ENCODE data around the gene ADAMTS14. TPM values are rescaled to one million over a fixed set of nuclear protein-coding genes. Genes with fewer than 3 reads are reported as not detected.

The ADAMTS14 gene
- total RNA-seq, 2 experiments from 2014 or later: not detected

- no peak overlapping the region for H3K4me3 Mint-ChIP-seq
- H3K27me3 Mint-ChIP-seq: peaks cover 7% of the 10 kb centered on the region
- no peaks in the 10 kb centered on the region for H3K4me1 Mint-ChIP-seq
- no peak for DNase-seq
- POLR2A ChIA-PET: no interaction called here
- ATAC-seq (ENCODE audit: low read depth): no peak
- H3K36me3 Mint-ChIP-seq: peaks cover 2% of the 10 kb centered on the region
- H3K27ac Mint-ChIP-seq: no peak overlapping the region
- peaks cover 28% of the 10 kb centered on the region for H3K9me3 Mint-ChIP-seq
These were observed 25.2 kb upstream of the ADAMTS14 start for GRCh38 chr10:70647086-70647485.

DNA sequence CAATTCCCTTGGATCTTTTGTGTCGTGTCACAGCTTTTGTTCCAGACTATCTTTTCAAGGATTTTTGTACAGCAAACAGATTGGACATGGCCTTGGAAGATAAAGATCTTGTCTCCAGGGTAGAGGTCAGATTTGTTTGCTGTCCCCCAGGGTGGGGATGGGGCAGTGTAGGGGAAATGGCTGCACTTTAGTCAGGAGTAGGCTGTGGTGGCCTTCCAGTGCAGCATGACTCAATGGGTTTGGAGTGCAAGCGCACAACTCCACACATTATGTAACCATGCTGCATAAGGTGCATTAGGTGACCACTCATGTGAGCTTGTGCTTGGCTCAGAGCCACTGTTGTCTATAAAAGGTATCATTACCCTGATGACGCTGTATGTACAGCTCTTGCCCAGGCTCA, 23.9 kb upstream of the ADAMTS14 start:
- H3K4me3 Mint-ChIP-seq: no peak overlapping the region
- POLR2A ChIA-PET: interaction anchor here (0.6 kb wide), 1 partner anchor 219 kb away, joined by 3 read pairs; no protein-coding TSS in a partner anchor
- no peak overlapping the region for H3K27ac Mint-ChIP-seq
- H3K9me3 Mint-ChIP-seq: peaks cover 30% of the 10 kb centered on the region
- ATAC-seq (ENCODE audit: low read depth) (no peak), DNase-seq (no peak)
- H3K36me3 Mint-ChIP-seq: peaks cover 4% of the 10 kb centered on the region
- H3K4me1 Mint-ChIP-seq: no peaks in the 10 kb centered on the region
- no peaks in the 10 kb centered on the region for H3K27me3 Mint-ChIP-seq

- POLR2A ChIA-PET: no interaction called here
- Mint-ChIP-seq H3K9me3 (peaks cover 30% of the 10 kb centered on the region), H3K27me3 (no peaks in the 10 kb centered on the region), H3K27ac (no peak overlapping the region), H3K4me3 (no peak overlapping the region), H3K4me1 (no peaks in the 10 kb centered on the region), H3K36me3 (peaks cover 4% of the 10 kb centered on the region)
- DNase-seq (no peak), ATAC-seq (ENCODE audit: low read depth) (no peak)
These were observed 22.8 kb upstream of the ADAMTS14 start for GRCh38 chr10:70649526-70649925.

DNA sequence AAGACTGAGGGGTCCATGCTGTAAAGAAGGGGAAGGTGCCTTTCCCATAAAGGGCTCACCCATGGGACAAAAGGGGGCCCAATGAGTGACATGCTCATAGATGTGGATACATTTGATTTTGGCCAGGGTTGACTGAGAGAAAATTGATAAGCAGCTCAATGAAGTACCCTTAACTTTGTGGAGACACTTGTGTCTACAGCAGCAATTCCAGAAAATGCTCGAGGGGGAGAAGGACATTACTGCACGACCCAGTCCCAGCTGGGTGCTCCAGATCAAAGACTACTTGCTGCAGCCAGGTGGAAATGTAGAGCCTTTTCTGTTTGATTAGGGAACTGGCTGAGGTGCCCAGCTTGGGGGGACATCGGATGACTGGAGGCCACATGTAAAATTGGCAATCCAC, 22.2 kb upstream of the ADAMTS14 start:
- peaks cover 30% of the 10 kb centered on the region for H3K9me3 Mint-ChIP-seq
- H3K4me1 Mint-ChIP-seq: no peaks in the 10 kb centered on the region
- no peak overlapping the region for H3K4me3 Mint-ChIP-seq
- H3K27ac Mint-ChIP-seq: no peak overlapping the region
- no peak for ATAC-seq (ENCODE audit: low read depth)
- no peaks in the 10 kb centered on the region for H3K27me3 Mint-ChIP-seq
- DNase-seq: no peak
- peaks cover 4% of the 10 kb centered on the region for H3K36me3 Mint-ChIP-seq
- POLR2A ChIA-PET: no interaction called here

DNA sequence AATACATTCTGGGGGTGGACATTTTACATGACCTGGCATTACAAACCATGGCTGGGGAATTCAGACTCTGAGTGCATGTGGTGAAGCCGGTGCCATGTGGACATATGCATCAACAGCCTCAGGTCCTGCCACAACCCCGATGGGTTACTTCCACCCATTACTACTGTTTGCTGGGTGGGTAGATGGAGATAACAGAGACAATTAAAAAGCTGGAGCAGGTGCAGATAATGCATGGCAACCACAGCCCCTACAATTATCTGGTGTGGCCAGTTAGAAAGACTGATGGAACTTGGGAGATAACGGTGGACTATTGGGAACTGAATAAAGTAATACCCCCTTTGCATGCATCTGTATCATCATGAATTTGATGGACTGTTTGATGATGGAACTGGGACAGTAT, 21.6 kb upstream of the ADAMTS14 start:
- peaks cover 30% of the 10 kb centered on the region for H3K9me3 Mint-ChIP-seq
- H3K4me3 Mint-ChIP-seq: no peak overlapping the region
- DNase-seq (no peak), ATAC-seq (ENCODE audit: low read depth) (no peak)
- POLR2A ChIA-PET: no interaction called here
- H3K36me3 Mint-ChIP-seq: peaks cover 4% of the 10 kb centered on the region
- no peak overlapping the region for H3K27ac Mint-ChIP-seq
- no peaks in the 10 kb centered on the region for H3K4me1 Mint-ChIP-seq
- no peaks in the 10 kb centered on the region for H3K27me3 Mint-ChIP-seq

- Mint-ChIP-seq H3K4me3 (no peak overlapping the region), H3K4me1 (peaks cover 5% of the 10 kb centered on the region), H3K9me3 (peaks cover 30% of the 10 kb centered on the region), H3K27ac (no peak overlapping the region), H3K36me3 (peaks cover 4% of the 10 kb centered on the region), H3K27me3 (no peaks in the 10 kb centered on the region)
- ATAC-seq (ENCODE audit: low read depth) (no peak), DNase-seq (no peak)
- POLR2A ChIA-PET: no interaction called here
These were observed 20.6 kb upstream of the ADAMTS14 start for GRCh38 chr10:70651661-70652060.

DNA sequence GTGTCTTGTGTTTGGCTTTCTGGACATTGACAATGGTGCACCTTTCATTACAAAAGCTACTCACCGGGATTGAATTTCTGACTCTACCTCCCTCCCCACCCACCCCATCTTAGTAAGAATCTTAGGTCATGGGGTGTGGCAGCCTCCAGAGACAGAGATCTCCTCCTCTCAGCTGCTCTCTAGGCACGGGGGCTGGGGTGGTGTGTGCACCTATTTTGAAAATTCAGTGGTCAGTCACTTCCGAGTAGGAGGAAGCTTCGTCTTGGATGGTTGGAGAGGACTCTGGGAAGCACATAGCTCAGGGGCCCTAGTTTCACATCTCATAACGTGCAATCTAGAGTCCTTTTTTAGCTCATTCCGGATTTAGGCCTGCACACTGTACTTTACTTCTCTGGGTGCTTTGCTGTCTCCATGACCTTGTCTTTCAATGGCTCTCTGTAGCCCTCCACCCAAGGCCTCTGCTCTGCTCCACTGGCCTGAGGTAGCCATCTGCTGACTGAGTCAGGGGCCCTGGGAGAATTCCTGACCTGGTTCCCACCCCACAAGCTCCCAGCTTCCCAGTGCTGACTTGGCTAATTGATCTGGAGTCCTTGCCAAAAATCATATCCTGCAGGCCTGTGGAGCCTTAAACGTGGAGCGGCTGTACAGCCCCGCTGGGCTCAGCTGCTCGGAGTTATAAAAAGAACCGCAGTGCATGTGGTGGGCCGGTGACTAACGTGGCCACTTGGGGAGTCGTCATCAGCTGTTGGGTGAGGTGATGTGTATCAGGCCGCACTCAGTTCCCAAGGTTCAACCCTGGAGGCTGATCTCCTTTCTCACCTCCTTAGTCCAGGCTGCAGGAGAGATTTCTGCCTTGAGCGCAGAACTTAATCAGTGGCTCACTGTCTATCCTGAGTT, 19.3 kb upstream of the ADAMTS14 start:
- H3K27me3 Mint-ChIP-seq: peaks cover 4% of the 10 kb centered on the region
- peaks cover 4% of the 10 kb centered on the region for H3K36me3 Mint-ChIP-seq

GRCh38 chr10:70655316-70655715, 17.0 kb upstream of the ADAMTS14 start:
- peaks cover 12% of the 10 kb centered on the region for H3K27me3 Mint-ChIP-seq
- peaks cover 21% of the 10 kb centered on the region for H3K9me3 Mint-ChIP-seq
- no peak overlapping the region for H3K4me3 Mint-ChIP-seq
- H3K27ac Mint-ChIP-seq: no peak overlapping the region
- H3K36me3 Mint-ChIP-seq: peaks cover 4% of the 10 kb centered on the region
- H3K4me1 Mint-ChIP-seq: peaks cover 8% of the 10 kb centered on the region
- POLR2A ChIA-PET: no interaction called here
- ATAC-seq (ENCODE audit: low read depth) (no peak), DNase-seq (no peak)

More for the DNA sequence above, 19.3 kb upstream of the ADAMTS14 start:
- peaks cover 8% of the 10 kb centered on the region for H3K4me1 Mint-ChIP-seq
- H3K27ac Mint-ChIP-seq: no peak overlapping the region
- ATAC-seq (ENCODE audit: low read depth) (no peak), DNase-seq (no peak)
- peaks cover 28% of the 10 kb centered on the region for H3K9me3 Mint-ChIP-seq
- H3K4me3 Mint-ChIP-seq: no peak overlapping the region
- POLR2A ChIA-PET: no interaction called here

GRCh38 chr10:70656489-70656888, 15.8 kb upstream of the ADAMTS14 start:
- Mint-ChIP-seq H3K4me3 (no peak overlapping the region), H3K27ac (no peak overlapping the region), H3K9me3 (peaks cover 14% of the 10 kb centered on the region), H3K27me3 (peaks cover 16% of the 10 kb centered on the region), H3K4me1 (peaks cover 8% of the 10 kb centered on the region), H3K36me3 (peaks cover 3% of the 10 kb centered on the region)
- POLR2A ChIA-PET: no interaction called here
- ATAC-seq (ENCODE audit: low read depth) (peak; percentile 94), DNase-seq (no peak)

DNA sequence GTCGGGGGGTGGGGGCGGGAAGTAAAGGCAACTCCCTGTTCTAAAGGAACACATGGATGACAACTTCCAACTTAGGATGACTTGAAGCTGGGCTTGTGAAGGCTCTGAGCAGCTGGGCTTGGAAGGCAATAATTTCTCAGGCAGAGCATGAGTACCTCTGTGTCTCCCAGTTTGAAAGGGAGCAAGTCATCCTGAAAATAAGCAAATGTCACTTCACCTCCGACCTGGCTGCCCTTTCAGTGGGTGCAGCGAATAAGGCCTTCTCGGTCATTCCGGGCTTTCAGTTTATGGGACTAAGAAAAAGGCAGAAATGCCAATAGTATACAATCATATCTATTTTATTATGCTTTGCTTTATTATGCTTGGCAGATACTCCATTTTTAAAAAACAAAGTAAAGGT, 15.3 kb upstream of the ADAMTS14 start:
- no peak for DNase-seq
- Mint-ChIP-seq H3K36me3 (peaks cover 2% of the 10 kb centered on the region), H3K9me3 (peaks cover 9% of the 10 kb centered on the region), H3K4me1 (peaks cover 8% of the 10 kb centered on the region), H3K27ac (no peak overlapping the region), H3K27me3 (peaks cover 18% of the 10 kb centered on the region), H3K4me3 (no peak overlapping the region)
- POLR2A ChIA-PET: no interaction called here
- no peak for ATAC-seq (ENCODE audit: low read depth)

DNA sequence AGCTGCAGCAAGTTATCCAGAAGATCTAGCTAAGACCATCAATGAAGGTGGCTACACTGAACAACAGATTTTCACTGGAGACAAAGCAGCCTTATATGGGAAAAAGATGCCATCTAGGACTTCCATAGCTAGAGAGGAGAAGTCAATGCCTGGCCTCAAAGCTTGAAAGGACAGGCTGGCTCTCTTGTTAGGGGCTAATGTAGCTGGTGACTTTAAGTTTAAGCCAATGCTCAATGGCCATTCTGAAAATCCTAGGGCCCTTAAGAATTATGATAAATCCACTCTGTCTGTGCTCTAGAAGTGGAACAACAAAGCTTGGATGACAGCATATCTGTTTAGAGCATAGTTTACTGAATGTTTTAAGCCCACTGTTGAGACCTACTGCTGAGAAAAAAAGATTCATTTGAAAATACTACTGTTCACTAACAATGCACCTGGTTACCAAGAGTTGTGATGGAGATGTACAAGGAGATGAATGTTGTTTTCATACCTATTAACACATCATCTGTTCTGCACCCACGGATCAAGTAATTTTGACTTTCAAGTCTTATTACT, 13.6 kb upstream of the ADAMTS14 start:
- no peak overlapping the region for H3K4me3 Mint-ChIP-seq
- no peak for ATAC-seq (ENCODE audit: low read depth)
- DNase-seq: no peak
- H3K36me3 Mint-ChIP-seq: no peaks in the 10 kb centered on the region
- H3K27me3 Mint-ChIP-seq: peaks cover 22% of the 10 kb centered on the region
- POLR2A ChIA-PET: no interaction called here
- no peak overlapping the region for H3K27ac Mint-ChIP-seq
- peaks cover 8% of the 10 kb centered on the region for H3K4me1 Mint-ChIP-seq
- H3K9me3 Mint-ChIP-seq: peaks cover 6% of the 10 kb centered on the region

DNA sequence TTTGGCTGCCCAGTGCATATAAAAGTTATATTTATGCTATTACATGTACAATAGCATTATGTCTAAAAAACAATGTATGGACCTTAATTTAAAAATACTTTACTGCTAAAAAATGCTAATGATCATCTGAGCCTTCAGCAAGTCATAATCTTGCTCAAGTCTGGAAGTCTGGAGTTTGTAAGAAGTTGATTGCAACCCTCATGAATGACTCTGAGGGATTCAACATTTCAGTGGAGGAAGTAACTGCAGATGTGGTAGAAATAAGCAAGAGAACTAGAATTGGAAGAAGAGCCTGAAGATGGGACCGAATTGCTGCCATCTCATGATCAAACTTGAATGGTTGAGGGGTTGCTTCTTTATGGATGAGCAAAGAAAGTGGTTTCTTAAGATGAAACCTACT, 13.0 kb upstream of the ADAMTS14 start:
- Mint-ChIP-seq H3K4me1 (peaks cover 8% of the 10 kb centered on the region), H3K9me3 (peaks cover 6% of the 10 kb centered on the region)
- POLR2A ChIA-PET: no interaction called here

DNA sequence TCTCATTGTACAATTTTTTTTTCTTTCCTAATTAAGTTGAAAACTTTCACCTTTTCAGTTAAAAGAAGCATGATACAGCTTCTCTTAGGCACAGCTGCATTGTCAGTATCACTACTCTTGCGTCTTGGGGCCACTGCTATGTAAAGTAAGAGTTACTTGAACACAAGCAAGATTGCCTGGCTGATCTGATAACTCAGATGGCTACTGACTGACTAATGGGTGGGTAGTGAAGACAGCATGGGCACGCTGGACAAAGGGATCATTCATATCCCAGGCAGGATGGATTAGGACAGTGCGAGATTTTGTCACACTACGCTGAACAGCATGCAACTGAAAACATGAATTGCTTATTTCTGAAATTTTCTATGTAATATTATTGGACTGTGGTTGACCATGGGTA, 11.6 kb upstream of the ADAMTS14 start:
- Mint-ChIP-seq H3K36me3 (no peaks in the 10 kb centered on the region), H3K27me3 (peaks cover 22% of the 10 kb centered on the region), H3K4me3 (no peak overlapping the region), H3K9me3 (peaks cover 6% of the 10 kb centered on the region), H3K4me1 (peaks cover 8% of the 10 kb centered on the region), H3K27ac (no peak overlapping the region)
- no peak for ATAC-seq (ENCODE audit: low read depth)
- POLR2A ChIA-PET: no interaction called here
- DNase-seq: no peak

More for the DNA sequence above, 13.0 kb upstream of the ADAMTS14 start:
- DNase-seq (no peak), ATAC-seq (ENCODE audit: low read depth) (no peak)
- H3K36me3 Mint-ChIP-seq: no peaks in the 10 kb centered on the region
- peaks cover 22% of the 10 kb centered on the region for H3K27me3 Mint-ChIP-seq
- no peak overlapping the region for H3K4me3 Mint-ChIP-seq
- H3K27ac Mint-ChIP-seq: no peak overlapping the region
